ENCODE measurements around the gene SCRN1. TPM values are rescaled to one million over a fixed set of nuclear protein-coding genes. Genes with fewer than 3 reads are reported as not detected.

SCRN1 gene
- total RNA-seq, 5 donors from 2014 or later (not counting 1 experiment from before 2014, with no cell fraction given), result 3.4 to 12.5 (median 5.7) TPM

DNA sequence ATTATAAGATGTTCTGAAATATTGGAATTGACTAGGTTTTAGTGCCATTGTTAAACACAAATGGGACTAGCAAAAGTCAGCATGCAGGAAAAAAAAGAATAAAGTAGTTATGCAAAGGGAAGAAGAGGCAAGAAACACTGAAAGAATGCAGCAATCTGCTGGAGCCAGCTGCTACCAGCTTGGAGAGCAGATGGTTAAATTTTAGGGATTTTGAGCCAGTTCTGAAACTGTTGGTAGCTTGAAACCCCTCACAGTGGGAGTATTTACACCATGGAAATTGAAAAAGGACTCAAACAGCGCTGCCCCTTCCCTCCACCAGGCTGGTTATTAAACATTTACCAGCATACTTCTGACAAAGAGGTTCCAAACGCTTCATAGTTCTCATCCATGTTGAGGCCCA is 41.0 kb downstream of the SCRN1 start:
- ChIA-PET POLR2A (no interaction called here), CTCF (no interaction called here)
- Mint-ChIP-seq H3K27me3 (peaks cover 0 to 4% of the 10 kb centered on the region in 2 donors), H3K4me3 (no peak overlapping the region), H3K36me3 (no peaks in the 10 kb centered on the region), H3K9me3 (peaks cover 0 to 2% (median 0%) of the 10 kb centered on the region in 3 donors), H3K4me1 (no peaks in the 10 kb centered on the region), H3K27ac (no peak overlapping the region)
- ATAC-seq (replicated peaks in 1 of 4), result no peak
- Histone ChIP-seq H3K27me3 (replicated peaks in 1 of 2; ENCODE audit: control insufficient read depth in 2 of 2, extremely low read depth in 1 of 2, insufficient read depth in 2 of 2, low read length in 1 of 2) (peaks cover 0 to 19% of the 10 kb centered on the region in 2 experiments), H3K36me3 (ENCODE audit: control insufficient read depth in 2 of 2, extremely low read depth in 1 of 2, insufficient read depth in 1 of 2, low read length in 1 of 2) (peaks cover 0 to 4% of the 10 kb centered on the region in 2 donors), H3K4me1 (ENCODE audit: control insufficient read depth in 1 of 2, extremely low read depth in 1 of 2, insufficient read depth in 2 of 2, low read length in 2 of 2) (peaks cover 0 to 3% of the 10 kb centered on the region in 2 experiments), H3K4me3 (ENCODE audit: control insufficient read depth in 1 of 2, extremely low read depth in 1 of 2, low read length in 1 of 2) (no peak overlapping the region), H3K9me3 (no peaks in the 10 kb centered on the region), H3K27ac (ENCODE audit: low read length) (no peak overlapping the region)
- no peak for DNase-seq
- WGBS (ENCODE audit: insufficient coverage), result 63% methylated on average over 2 of the region's 2 CpGs

DNA sequence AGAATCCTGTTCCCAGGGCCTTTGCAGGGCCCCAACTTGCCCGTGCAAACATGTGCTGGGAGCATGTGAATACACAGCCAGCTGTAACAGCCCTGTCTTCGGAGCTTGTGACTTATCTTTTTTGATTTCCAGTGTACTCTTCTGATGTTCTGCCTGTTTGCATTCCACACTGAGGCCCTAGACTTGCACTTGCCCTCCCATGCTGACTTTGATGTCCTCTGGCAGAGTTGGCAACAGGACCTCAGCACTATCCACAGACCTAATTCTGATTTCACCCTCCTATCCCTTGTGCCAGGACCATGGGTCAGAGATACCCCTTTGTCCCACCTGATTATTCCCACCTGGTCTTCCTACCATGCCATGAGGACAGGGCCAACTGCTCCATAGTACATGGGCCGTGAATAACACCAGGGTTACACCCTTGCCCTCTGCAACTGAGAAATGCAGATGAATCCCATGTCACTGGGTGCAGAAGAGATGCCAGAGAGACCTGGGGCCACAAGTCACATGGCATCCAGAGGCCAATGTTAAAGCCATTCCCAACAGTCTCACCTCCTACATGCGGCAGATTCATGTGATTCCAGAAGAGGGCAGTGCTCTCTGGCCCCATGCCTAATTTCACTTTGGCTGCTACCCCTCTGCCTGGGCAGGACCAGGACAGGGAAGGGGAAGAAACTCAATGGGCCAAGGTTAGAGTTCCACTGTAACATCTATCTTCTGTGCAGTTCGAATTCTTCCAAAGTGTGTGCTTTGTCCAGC is 43.0 kb downstream of the SCRN1 start:
- Mint-ChIP-seq H3K36me3 (no peaks in the 10 kb centered on the region), H3K9me3 (peaks cover 0 to 2% (median 0%) of the 10 kb centered on the region in 3 donors), H3K27ac (no peak overlapping the region), H3K27me3 (peaks cover 0 to 6% of the 10 kb centered on the region in 2 donors), H3K4me1 (no peaks in the 10 kb centered on the region), H3K4me3 (no peak overlapping the region)
- H3K36me3 ChIP-seq (ENCODE audit: control insufficient read depth in 2 of 2, extremely low read depth in 1 of 2, insufficient read depth in 1 of 2, low read length in 1 of 2), result peaks cover 0 to 4% of the 10 kb centered on the region in 2 donors
- no peak for ATAC-seq (replicated peaks in 1 of 4)
- no peaks in the 10 kb centered on the region for H3K4me1 ChIP-seq (ENCODE audit: control insufficient read depth in 1 of 2, extremely low read depth in 1 of 2, insufficient read depth in 2 of 2, low read length in 2 of 2)
- no peaks in the 10 kb centered on the region for H3K9me3 ChIP-seq
- ChIA-PET CTCF (no interaction called here), POLR2A (no interaction called here)
- H3K4me3 ChIP-seq (ENCODE audit: control insufficient read depth in 1 of 2, extremely low read depth in 1 of 2, low read length in 1 of 2), result no peak overlapping the region
- peaks cover 0 to 19% of the 10 kb centered on the region in 2 experiments for H3K27me3 ChIP-seq (replicated peaks in 1 of 2; ENCODE audit: control insufficient read depth in 2 of 2, extremely low read depth in 1 of 2, insufficient read depth in 2 of 2, low read length in 1 of 2)
- WGBS (ENCODE audit: insufficient coverage), result 78% methylated on average over 4 of the region's 5 CpGs
- H3K27ac ChIP-seq (ENCODE audit: low read length), result no peak overlapping the region
- DNase-seq, result no peak

DNA sequence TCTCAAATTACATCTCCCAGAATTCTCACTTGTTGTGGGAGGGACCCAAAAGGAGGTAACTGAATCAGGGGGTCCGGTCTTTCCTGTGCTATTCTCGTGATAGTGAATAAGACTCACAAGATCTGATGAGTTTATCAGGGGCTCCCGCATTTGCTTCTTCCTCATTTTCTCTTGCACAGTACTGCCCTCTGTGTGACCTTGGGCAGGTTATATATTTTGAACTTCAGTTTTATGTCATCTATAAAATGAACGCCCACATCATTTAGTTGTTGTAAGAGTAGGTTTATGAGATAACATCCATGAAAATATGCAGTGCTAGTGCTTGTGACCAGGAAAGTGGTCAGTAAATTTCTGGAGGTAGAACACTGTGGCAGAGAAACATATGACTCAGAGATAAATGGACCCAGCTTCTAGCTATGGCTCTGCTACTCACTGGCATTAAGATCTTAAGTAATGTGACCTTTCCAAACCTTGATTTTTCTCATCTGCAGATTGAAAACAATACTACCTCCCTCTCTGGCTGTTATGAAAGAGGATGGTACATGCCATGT is 44.3 kb downstream of the SCRN1 start:
- Histone ChIP-seq H3K27ac (ENCODE audit: low read length) (no peak overlapping the region), H3K4me3 (ENCODE audit: control insufficient read depth in 1 of 2, extremely low read depth in 1 of 2, low read length in 1 of 2) (no peak overlapping the region), H3K9me3 (no peaks in the 10 kb centered on the region), H3K4me1 (ENCODE audit: control insufficient read depth in 1 of 2, extremely low read depth in 1 of 2, insufficient read depth in 2 of 2, low read length in 2 of 2) (no peaks in the 10 kb centered on the region), H3K27me3 (replicated peaks in 1 of 2; ENCODE audit: control insufficient read depth in 2 of 2, extremely low read depth in 1 of 2, insufficient read depth in 2 of 2, low read length in 1 of 2) (peaks cover 0 to 10% of the 10 kb centered on the region in 2 experiments), H3K36me3 (ENCODE audit: control insufficient read depth in 2 of 2, extremely low read depth in 1 of 2, insufficient read depth in 1 of 2, low read length in 1 of 2) (no peaks in the 10 kb centered on the region)
- ATAC-seq (replicated peaks in 1 of 4) (no peak), DNase-seq (no peak)
- 100% methylated on average over 1 of the region's 4 CpGs for WGBS (ENCODE audit: insufficient coverage)
- Mint-ChIP-seq H3K4me1 (no peaks in the 10 kb centered on the region), H3K27ac (no peak overlapping the region), H3K27me3 (peaks cover 0 to 5% of the 10 kb centered on the region in 2 donors), H3K4me3 (no peak overlapping the region), H3K9me3 (no peaks in the 10 kb centered on the region), H3K36me3 (no peaks in the 10 kb centered on the region)
- ChIA-PET CTCF (no interaction called here), POLR2A (no interaction called here)

DNA sequence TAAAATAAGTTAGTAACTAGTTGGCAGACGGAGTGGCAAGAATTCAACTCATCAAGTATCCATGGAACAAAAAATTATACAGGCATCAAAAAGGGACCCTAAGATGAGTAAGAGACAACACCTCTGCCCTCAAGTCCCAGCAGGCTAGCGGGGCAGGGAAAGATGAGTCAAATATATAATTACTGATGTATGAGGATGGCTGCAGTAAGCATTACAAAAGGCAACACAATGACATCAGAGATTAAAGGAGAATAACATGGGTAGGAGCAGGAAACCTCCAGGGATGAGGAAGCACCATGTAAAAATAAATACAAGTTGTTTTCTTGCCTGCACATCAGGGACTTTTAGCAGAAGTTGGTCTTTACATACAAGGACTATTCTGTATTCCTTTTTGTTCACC is 49.4 kb downstream of the SCRN1 start:
- peaks cover 0 to 4% of the 10 kb centered on the region in 2 donors for H3K36me3 ChIP-seq (ENCODE audit: control insufficient read depth in 2 of 2, extremely low read depth in 1 of 2, insufficient read depth in 1 of 2, low read length in 1 of 2)
- no peak for DNase-seq
- no peaks in the 10 kb centered on the region for H3K4me1 Mint-ChIP-seq
- no CpG with 5 or more reads among the region's 2 CpGs for WGBS (ENCODE audit: insufficient coverage)
- peaks cover 0 to 2% of the 10 kb centered on the region in 2 donors for H3K27me3 Mint-ChIP-seq
- H3K4me3 ChIP-seq (ENCODE audit: control insufficient read depth in 1 of 2, extremely low read depth in 1 of 2, low read length in 1 of 2), result no peak overlapping the region
- no peak overlapping the region for H3K4me3 Mint-ChIP-seq
- no peak for ATAC-seq (replicated peaks in 1 of 4)
- H3K36me3 Mint-ChIP-seq, result no peaks in the 10 kb centered on the region
- ChIA-PET CTCF (no interaction called here), POLR2A (no interaction called here)
- no peaks in the 10 kb centered on the region for H3K4me1 ChIP-seq (ENCODE audit: control insufficient read depth in 1 of 2, extremely low read depth in 1 of 2, insufficient read depth in 2 of 2, low read length in 2 of 2)
- no peaks in the 10 kb centered on the region for H3K27me3 ChIP-seq (replicated peaks in 1 of 2; ENCODE audit: control insufficient read depth in 2 of 2, extremely low read depth in 1 of 2, insufficient read depth in 2 of 2, low read length in 1 of 2)
- H3K9me3 Mint-ChIP-seq, result peaks cover 0 to 3% (median 0%) of the 10 kb centered on the region in 3 donors
- H3K27ac Mint-ChIP-seq, result no peak overlapping the region
- no peak overlapping the region for H3K27ac ChIP-seq (ENCODE audit: low read length)
- no peaks in the 10 kb centered on the region for H3K9me3 ChIP-seq

DNA sequence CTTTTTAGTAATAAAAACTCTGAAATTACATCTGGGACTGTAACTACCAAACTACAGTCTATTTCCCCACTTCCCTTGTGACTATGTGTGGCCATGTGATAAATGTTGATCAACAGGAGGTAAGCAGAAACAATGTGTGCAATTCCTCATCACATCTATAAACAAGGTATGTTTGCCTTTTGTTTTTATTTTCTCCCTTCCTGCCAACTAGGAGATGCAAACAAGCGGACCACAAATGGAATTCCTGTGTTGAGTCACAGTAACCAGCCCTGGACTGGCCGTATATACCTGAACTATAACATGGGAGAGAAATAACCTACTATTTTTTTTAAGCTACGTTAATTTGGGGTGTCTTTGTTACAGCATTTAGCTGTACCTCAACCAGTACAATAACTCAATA is 52.5 kb downstream of the SCRN1 start:
- H3K4me3 Mint-ChIP-seq, result no peak overlapping the region
- peaks cover 0 to 4% of the 10 kb centered on the region in 2 donors for H3K36me3 ChIP-seq (ENCODE audit: control insufficient read depth in 2 of 2, extremely low read depth in 1 of 2, insufficient read depth in 1 of 2, low read length in 1 of 2)
- peaks cover 0 to 3% (median 0%) of the 10 kb centered on the region in 3 donors for H3K9me3 Mint-ChIP-seq
- 86% methylated on average over 1 of the region's 3 CpGs for WGBS (ENCODE audit: insufficient coverage)
- no peaks in the 10 kb centered on the region for H3K4me1 Mint-ChIP-seq
- POLR2A ChIA-PET, result no interaction called here
- H3K27me3 ChIP-seq (replicated peaks in 1 of 2; ENCODE audit: control insufficient read depth in 2 of 2, extremely low read depth in 1 of 2, insufficient read depth in 2 of 2, low read length in 1 of 2), result no peaks in the 10 kb centered on the region
- H3K27ac Mint-ChIP-seq, result no peak overlapping the region
- H3K27ac ChIP-seq (ENCODE audit: low read length), result no peak overlapping the region
- DNase-seq, result no peak
- ATAC-seq (replicated peaks in 1 of 4), result no peak
- CTCF ChIA-PET, result no interaction called here
- no peaks in the 10 kb centered on the region for H3K9me3 ChIP-seq
- H3K36me3 Mint-ChIP-seq, result no peaks in the 10 kb centered on the region
- peaks cover 0 to 3% of the 10 kb centered on the region in 2 donors for H3K27me3 Mint-ChIP-seq
- no peak overlapping the region for H3K4me3 ChIP-seq (ENCODE audit: control insufficient read depth in 1 of 2, extremely low read depth in 1 of 2, low read length in 1 of 2)
- no peaks in the 10 kb centered on the region for H3K4me1 ChIP-seq (ENCODE audit: control insufficient read depth in 1 of 2, extremely low read depth in 1 of 2, insufficient read depth in 2 of 2, low read length in 2 of 2)

DNA sequence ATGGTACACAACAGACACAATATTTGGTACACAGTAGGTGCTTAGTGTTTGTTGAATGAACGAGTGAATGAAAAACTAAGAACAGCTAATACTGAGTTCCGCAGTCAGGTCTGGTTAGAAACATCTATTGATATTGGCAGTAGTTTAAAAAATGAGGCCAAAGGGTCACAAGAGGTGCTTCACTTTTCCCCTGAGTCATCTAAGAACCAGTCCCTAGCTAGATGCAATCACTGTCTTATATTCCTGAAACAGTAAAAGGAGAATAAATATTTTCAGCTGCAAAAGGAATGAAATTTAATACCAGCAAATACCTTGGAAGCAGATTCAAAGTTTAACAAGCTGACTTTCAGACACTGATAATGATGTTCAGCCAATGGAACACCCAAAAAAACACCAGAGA is 54.5 kb downstream of the SCRN1 start:
- H3K27me3 ChIP-seq (replicated peaks in 1 of 2; ENCODE audit: control insufficient read depth in 2 of 2, extremely low read depth in 1 of 2, insufficient read depth in 2 of 2, low read length in 1 of 2), result no peaks in the 10 kb centered on the region
- DNase-seq, result no peak
- Mint-ChIP-seq H3K9me3 (peaks cover 0 to 3% (median 0%) of the 10 kb centered on the region in 3 donors), H3K27ac (no peak overlapping the region), H3K4me1 (no peaks in the 10 kb centered on the region), H3K36me3 (no peaks in the 10 kb centered on the region), H3K4me3 (no peak overlapping the region), H3K27me3 (peaks cover 0 to 3% of the 10 kb centered on the region in 2 donors)
- no peak for ATAC-seq (replicated peaks in 1 of 4)
- no peaks in the 10 kb centered on the region for H3K4me1 ChIP-seq (ENCODE audit: control insufficient read depth in 1 of 2, extremely low read depth in 1 of 2, insufficient read depth in 2 of 2, low read length in 2 of 2)
- no peak overlapping the region for H3K4me3 ChIP-seq (ENCODE audit: control insufficient read depth in 1 of 2, extremely low read depth in 1 of 2, low read length in 1 of 2)
- no peaks in the 10 kb centered on the region for H3K9me3 ChIP-seq
- POLR2A ChIA-PET, result no interaction called here
- no peak overlapping the region for H3K27ac ChIP-seq (ENCODE audit: low read length)
- CTCF ChIA-PET, result no interaction called here
- H3K36me3 ChIP-seq (ENCODE audit: control insufficient read depth in 2 of 2, extremely low read depth in 1 of 2, insufficient read depth in 1 of 2, low read length in 1 of 2), result peaks cover 0 to 4% of the 10 kb centered on the region in 2 donors
- WGBS (ENCODE audit: insufficient coverage), result 100% methylated on average over 1 of the region's 2 CpGs

All from T-cell (primary cell).